GM08714 (cell line): ENCODE results near the gene FRYL.

Source experiments
- H3K4me3 ChIP-seq: fragments of 200-500 bp; sonication (Bioruptor generic); 2 replicates; pipeline ENCODE4 v1.5.1; 2014; ENCODE audit warnings: mild to moderate bottlenecking, low read length, inconsistent platforms
- ZNF274 ChIP-seq: IDR thresholded peaks from 2 replicates; pipeline ENCODE4 v1.6.1; 2012; ENCODE audit warnings: mild to moderate bottlenecking, low read depth, low read length

The FRYL gene

GRCh38 chr4:48633657-48634056 lies 146.4 kb downstream of the FRYL start:
- no peak overlapping the region for H3K4me3 ChIP-seq
- no peak for TF ChIP-seq ZNF274

- TF ChIP-seq ZNF274, result no peak
- H3K4me3 ChIP-seq, result no peak overlapping the region
Observed at GRCh38 chr4:48629458-48629857, 150.6 kb downstream of the FRYL start.

- TF ChIP-seq ZNF274, result no peak
- H3K4me3 ChIP-seq, result no peak overlapping the region
Observed at GRCh38 chr4:48623182-48623780, 156.8 kb downstream of the FRYL start.

- no peak for TF ChIP-seq ZNF274
- H3K4me3 ChIP-seq, result no peak overlapping the region
Observed at GRCh38 chr4:48620831-48621230, 159.2 kb downstream of the FRYL start.

- TF ChIP-seq ZNF274, result no peak
- no peak overlapping the region for H3K4me3 ChIP-seq
Observed at GRCh38 chr4:48620093-48620492, 160.0 kb downstream of the FRYL start.

- no peak overlapping the region for H3K4me3 ChIP-seq
- no peak for TF ChIP-seq ZNF274
Observed at GRCh38 chr4:48604527-48604926, 175.6 kb downstream of the FRYL start.

GRCh38 chr4:48604041-48604440 lies 176.0 kb downstream of the FRYL start:
- H3K4me3 ChIP-seq, result no peak overlapping the region
- no peak for TF ChIP-seq ZNF274

- TF ChIP-seq ZNF274, result no peak
- no peak overlapping the region for H3K4me3 ChIP-seq
Observed at GRCh38 chr4:48603366-48604003, 176.6 kb downstream of the FRYL start.

- H3K4me3 ChIP-seq, result no peak overlapping the region
Observed at GRCh38 chr4:48602763-48603162, 177.3 kb downstream of the FRYL start.

GRCh38 chr4:48602222-48602621 lies 177.9 kb downstream of the FRYL start:
- H3K4me3 ChIP-seq, result no peak overlapping the region
- no peak for TF ChIP-seq ZNF274

More at GRCh38 chr4:48602763-48603162, 177.3 kb downstream of the FRYL start:
- TF ChIP-seq ZNF274, result no peak

GRCh38 chr4:48596336-48596735 lies 183.7 kb downstream of the FRYL start:
- no peak for TF ChIP-seq ZNF274
- H3K4me3 ChIP-seq, result no peak overlapping the region

- TF ChIP-seq ZNF274, result no peak
- no peak overlapping the region for H3K4me3 ChIP-seq
Observed at GRCh38 chr4:48594180-48594579, 185.9 kb downstream of the FRYL start.

- H3K4me3 ChIP-seq, result no peak overlapping the region
- TF ChIP-seq ZNF274, result no peak
Observed at GRCh38 chr4:48591372-48591771, 188.7 kb downstream of the FRYL start.

GRCh38 chr4:48590884-48591283 lies 189.2 kb downstream of the FRYL start:
- H3K4me3 ChIP-seq, result no peak overlapping the region
- TF ChIP-seq ZNF274, result no peak

GRCh38 chr4:48589098-48589445 lies 191.0 kb downstream of the FRYL start:
- no peak for TF ChIP-seq ZNF274
- no peak overlapping the region for H3K4me3 ChIP-seq
